Activated CD4-positive, CD25-positive, alpha-beta regulatory T cell (primary cell): ENCODE results near the gene S100A5.
"Not testable (repeated sequence)": the region's sequence is repeated elsewhere in the genome, so short reads cannot be mapped to it uniquely, and the experiment has no call there.

Experiments used
- DNase-seq, 4 experiments: peaks; one replicate each; lab custom pipeline; 2025; lab: John Stamatoyannopoulos, UW

S100A5 gene

GRCh38 chr1:153533689-153534201, 7.0 kb downstream of the S100A5 start:
- no peak for DNase-seq

- peak; percentile 54 to 61 (median 56) for DNase-seq
Observed at GRCh38 chr1:153532769-153533599, 7.8 kb downstream of the S100A5 start.

GRCh38 chr1:153532181-153532580, 8.6 kb downstream of the S100A5 start:
- no peak for DNase-seq

GRCh38 chr1:153531638-153532037, 9.1 kb downstream of the S100A5 start:
- DNase-seq: no peak

- DNase-seq: no peak
Observed at GRCh38 chr1:153527683-153528040, 13.1 kb downstream of the S100A5 start.

- DNase-seq: no peak
Observed at GRCh38 chr1:153527023-153527682, 13.6 kb downstream of the S100A5 start.

- no peak for DNase-seq
Observed at GRCh38 chr1:153526132-153526543, 14.6 kb downstream of the S100A5 start.

- no peak for DNase-seq
Observed at GRCh38 chr1:153525088-153525728, 15.5 kb downstream of the S100A5 start.

- not testable (repeated sequence) for DNase-seq
Observed at GRCh38 chr1:153522353-153523048, 18.2 kb downstream of the S100A5 start.

- DNase-seq: not testable (repeated sequence)
Observed at GRCh38 chr1:153521808-153522207, 18.9 kb downstream of the S100A5 start.

GRCh38 chr1:153520818-153521476, 19.8 kb downstream of the S100A5 start:
- DNase-seq: no peak

- not testable (repeated sequence) for DNase-seq
Observed at GRCh38 chr1:153520137-153520691, 20.5 kb downstream of the S100A5 start.

GRCh38 chr1:153519242-153519641, 21.5 kb downstream of the S100A5 start:
- DNase-seq: no peak

- no peak for DNase-seq
Observed at GRCh38 chr1:153515504-153516394, 25.0 kb downstream of the S100A5 start.

- DNase-seq: no peak
Observed at GRCh38 chr1:153513666-153514065, 27.1 kb downstream of the S100A5 start.

- no peak for DNase-seq
Observed at GRCh38 chr1:153513023-153513422, 27.7 kb downstream of the S100A5 start.

- peak; percentile 64 to 76 (median 72) for DNase-seq
Observed at GRCh38 chr1:153510984-153511410, 29.7 kb downstream of the S100A5 start.

GRCh38 chr1:153509729-153510354, 30.9 kb downstream of the S100A5 start:
- DNase-seq: peak; percentile 22 to 56 (median 23)

GRCh38 chr1:153509036-153509435, 31.7 kb downstream of the S100A5 start:
- no peak for DNase-seq
